Measurements from ENCODE around the gene POFUT1. TPM values are rescaled to one million over a fixed set of nuclear protein-coding genes. Genes with fewer than 3 reads are reported as not detected.
A peak's percentile ranks its signal among the peaks of the same experiment; 100 is the strongest.

The POFUT1 gene
- total RNA-seq, 1 donor from 2014 or later: 68.1 TPM

DNA sequence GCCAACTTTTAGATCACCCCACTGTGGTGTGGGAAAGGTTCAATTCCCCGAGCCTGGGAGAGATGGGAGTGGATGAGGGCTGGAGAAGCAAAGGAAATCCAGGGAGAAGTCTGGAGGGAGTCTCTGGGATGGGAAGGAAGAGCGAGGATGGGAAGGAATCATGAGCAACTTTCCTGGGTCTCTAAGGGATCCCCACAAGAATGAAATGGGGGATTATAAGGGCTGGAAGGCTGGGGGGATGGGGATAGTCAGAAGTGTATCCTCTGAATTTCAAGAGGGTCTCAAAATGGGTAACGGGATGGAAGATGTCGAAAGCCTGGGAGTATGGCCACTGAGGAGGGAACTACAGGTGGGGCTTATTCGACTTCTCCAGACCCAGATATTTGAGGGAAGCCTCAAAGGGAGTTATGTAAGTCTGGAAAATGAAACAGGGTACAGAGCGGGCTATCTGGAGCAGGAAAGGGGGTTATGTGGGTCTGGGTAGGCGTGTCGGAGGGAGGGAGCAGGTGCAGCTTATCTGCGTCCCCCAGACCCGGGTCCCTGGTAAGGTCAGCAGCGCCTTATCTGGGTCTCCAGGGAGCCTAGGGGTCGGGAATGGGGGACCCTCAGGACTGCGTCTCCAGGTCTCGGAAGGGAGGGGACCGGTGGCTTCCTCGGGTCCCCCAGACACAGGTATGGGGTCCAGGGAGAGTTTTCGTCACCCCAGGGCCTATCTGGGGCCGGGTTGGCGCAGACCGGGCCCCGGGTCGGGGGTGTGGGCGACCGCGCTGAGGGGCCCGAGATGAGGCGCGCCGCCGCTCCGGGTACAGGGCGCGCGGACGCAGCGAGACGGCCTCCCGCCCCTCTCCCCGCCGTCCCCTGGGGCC, 687 bp upstream of the POFUT1 start:
- no peaks in the 10 kb centered on the region for H3K27me3 Mint-ChIP-seq
- H3K4me3 Mint-ChIP-seq: peak overlapping the region; percentile 99
- intact Hi-C loops (cut with micrococcal nuclease): loop anchor here (1.0 to 5.0 kb wide), 4 partner anchors 151 to 610 kb away; partner anchors contain the start of genes ASXL1, BCL2L1 and MAPRE1
- peak overlapping the region; percentile 88 for H3K27ac Mint-ChIP-seq
- peaks cover 70% of the 10 kb centered on the region for H3K4me1 Mint-ChIP-seq
- H3K36me3 Mint-ChIP-seq (ENCODE audit: low read depth): peaks cover 74% of the 10 kb centered on the region
- no peaks in the 10 kb centered on the region for H3K9me3 Mint-ChIP-seq
- DNase-seq: no peak

DNA sequence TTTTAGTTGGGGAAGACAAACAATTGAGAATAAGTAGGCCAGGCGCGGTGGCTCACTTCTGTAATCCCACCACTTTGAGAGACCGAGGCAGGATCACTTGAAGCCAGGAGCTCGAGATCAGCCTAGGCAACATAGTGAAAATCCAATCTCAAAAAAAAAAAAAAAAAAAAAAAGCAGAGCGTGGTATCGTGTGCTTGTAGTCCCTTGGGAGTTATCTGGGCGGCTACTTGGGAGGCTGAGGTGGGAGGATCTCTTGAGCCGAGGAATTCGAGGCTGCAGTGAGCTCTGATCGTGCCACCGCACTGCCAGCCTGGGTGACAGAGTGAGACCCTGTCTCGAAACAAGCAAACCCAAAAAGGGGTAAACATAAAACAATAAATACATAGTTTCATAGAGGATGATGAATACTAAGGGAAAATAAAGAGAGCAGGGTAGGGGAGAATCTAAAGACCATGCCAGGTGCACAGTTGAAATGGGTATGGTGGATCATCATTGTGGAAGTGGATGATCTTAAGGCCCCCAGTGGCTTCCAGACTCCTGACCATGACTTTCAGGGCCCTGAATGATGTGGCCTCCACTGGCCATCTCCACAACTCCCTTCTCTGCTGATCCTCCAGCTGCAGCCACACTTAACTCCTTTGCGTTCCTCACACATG, 947 bp downstream of the POFUT1 start:
- DNase-seq: no peak
- H3K9me3 Mint-ChIP-seq: no peaks in the 10 kb centered on the region
- peak overlapping the region; percentile 91 for H3K4me3 Mint-ChIP-seq
- peak overlapping the region; percentile 91 for H3K27ac Mint-ChIP-seq
- intact Hi-C loops (cut with micrococcal nuclease): loop anchor here (5.0 kb wide), 3 partner anchors 329 to 609 kb away; partner anchors contain the start of genes BCL2L1 and MAPRE1
- no peaks in the 10 kb centered on the region for H3K27me3 Mint-ChIP-seq
- peaks cover 65% of the 10 kb centered on the region for H3K36me3 Mint-ChIP-seq (ENCODE audit: low read depth)
- peaks cover 58% of the 10 kb centered on the region for H3K4me1 Mint-ChIP-seq

DNA sequence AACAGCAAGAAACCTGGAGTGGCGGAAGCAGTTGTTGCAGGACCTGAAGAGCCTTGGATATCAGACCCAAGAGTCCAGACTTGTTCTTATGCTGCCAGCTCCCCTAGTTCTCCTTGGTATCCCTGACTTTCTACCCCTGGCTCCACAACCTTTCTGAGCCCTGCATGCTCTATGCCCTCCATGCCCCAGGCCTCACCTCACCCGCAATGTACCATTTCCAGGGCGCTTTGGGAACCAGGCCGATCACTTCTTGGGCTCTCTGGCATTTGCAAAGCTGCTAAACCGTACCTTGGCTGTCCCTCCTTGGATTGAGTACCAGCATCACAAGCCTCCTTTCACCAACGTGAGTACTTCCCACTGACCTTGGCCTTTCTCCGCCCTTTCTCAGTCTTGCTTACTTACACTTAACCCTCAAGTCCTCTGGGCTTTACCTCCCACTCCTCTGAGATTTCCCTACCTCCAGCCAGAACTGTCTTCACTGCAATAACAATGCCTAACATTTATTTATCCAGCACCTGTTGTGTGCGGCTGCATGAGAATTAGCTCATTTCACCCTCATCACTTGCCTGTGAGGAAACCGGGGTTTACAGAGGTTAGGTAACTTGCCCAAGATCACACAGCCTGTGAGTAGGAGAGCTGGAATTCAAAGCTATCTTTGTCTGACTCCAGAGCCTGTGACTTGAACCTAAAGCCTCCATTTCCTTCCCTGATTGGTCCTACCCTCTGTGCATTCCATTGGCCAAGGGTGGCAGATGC, 2.3 kb downstream of the POFUT1 start:
- Mint-ChIP-seq H3K4me3 (peak overlapping the region; percentile 91), H3K9me3 (no peaks in the 10 kb centered on the region), H3K27ac (peak overlapping the region; percentile 34), H3K27me3 (no peaks in the 10 kb centered on the region), H3K36me3 (ENCODE audit: low read depth) (peaks cover 70% of the 10 kb centered on the region), H3K4me1 (peaks cover 48% of the 10 kb centered on the region)
- no peak for DNase-seq
- intact Hi-C loops (cut with micrococcal nuclease): loop anchor here (5.0 kb wide), 3 partner anchors 327 to 607 kb away; partner anchors contain the start of genes BCL2L1 and MAPRE1

DNA sequence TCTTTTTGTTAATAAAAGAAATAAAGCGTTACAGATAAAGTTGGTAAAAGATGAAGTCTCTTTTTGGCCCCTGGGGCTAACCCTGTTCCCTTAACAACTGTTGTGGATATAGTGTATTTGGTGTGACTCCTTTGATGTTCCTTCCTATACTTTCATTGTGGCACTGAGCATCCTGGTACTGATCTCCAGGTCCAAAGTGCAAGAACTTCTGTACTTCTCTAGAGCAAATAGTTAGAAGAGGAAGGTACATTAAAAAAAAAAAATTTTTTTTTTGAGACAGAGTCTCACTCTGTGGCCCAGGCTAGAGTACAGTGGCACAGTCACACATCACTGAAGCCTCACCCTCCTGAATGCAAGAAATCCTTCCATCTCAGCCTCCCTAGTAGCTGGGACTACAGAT, 6.2 kb downstream of the POFUT1 start:
- Mint-ChIP-seq H3K27ac (no peak overlapping the region), H3K4me3 (no peak overlapping the region), H3K4me1 (peaks cover 35% of the 10 kb centered on the region), H3K9me3 (no peaks in the 10 kb centered on the region), H3K36me3 (ENCODE audit: low read depth) (peaks cover 81% of the 10 kb centered on the region), H3K27me3 (no peaks in the 10 kb centered on the region)
- no peak for DNase-seq
- intact Hi-C loops (cut with micrococcal nuclease): no loop called here

DNA sequence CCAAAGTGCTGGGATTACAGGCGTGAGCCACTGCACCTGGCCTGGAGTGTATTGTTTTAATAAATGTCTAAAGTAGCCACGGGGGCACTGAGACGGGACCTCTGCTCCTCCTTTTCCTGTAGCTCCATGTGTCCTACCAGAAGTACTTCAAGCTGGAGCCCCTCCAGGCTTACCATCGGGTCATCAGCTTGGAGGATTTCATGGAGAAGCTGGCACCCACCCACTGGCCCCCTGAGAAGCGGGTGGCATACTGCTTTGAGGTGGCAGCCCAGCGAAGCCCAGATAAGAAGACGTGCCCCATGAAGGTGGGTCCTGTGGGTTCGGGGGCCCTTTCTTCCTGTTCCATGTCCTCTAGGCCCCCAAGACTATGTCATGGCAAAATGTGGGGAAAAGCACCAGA, 7.5 kb downstream of the POFUT1 start:
- Mint-ChIP-seq H3K27ac (no peak overlapping the region), H3K36me3 (ENCODE audit: low read depth) (peaks cover 78% of the 10 kb centered on the region), H3K4me3 (no peak overlapping the region), H3K4me1 (peaks cover 22% of the 10 kb centered on the region), H3K9me3 (no peaks in the 10 kb centered on the region), H3K27me3 (no peaks in the 10 kb centered on the region)
- intact Hi-C loops (cut with micrococcal nuclease): no loop called here
- no peak for DNase-seq

DNA sequence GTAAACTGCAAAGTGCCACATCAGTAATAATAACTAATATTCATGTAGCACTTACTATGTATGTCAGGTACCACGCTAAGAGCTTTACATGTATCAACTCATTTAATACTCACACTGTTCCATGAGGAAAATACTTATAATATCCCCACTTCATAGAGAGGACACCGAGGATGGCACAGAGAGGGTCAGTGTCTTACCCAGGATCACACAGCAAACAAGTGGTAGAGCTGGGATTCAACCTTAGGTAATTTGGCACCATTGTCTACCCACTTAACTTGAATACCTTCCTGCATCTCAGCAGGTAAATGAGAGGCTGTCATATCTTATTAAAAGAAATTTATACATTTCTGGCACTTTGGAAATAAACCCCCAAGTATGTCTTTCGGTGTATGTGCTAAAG, 8.0 kb downstream of the POFUT1 start:
- H3K27ac Mint-ChIP-seq: peak overlapping the region; percentile 29
- intact Hi-C loops (cut with micrococcal nuclease): no loop called here
- no peak for DNase-seq
- H3K9me3 Mint-ChIP-seq: no peaks in the 10 kb centered on the region
- H3K4me1 Mint-ChIP-seq: peaks cover 17% of the 10 kb centered on the region
- H3K4me3 Mint-ChIP-seq: no peak overlapping the region
- peaks cover 76% of the 10 kb centered on the region for H3K36me3 Mint-ChIP-seq (ENCODE audit: low read depth)
- no peaks in the 10 kb centered on the region for H3K27me3 Mint-ChIP-seq

DNA sequence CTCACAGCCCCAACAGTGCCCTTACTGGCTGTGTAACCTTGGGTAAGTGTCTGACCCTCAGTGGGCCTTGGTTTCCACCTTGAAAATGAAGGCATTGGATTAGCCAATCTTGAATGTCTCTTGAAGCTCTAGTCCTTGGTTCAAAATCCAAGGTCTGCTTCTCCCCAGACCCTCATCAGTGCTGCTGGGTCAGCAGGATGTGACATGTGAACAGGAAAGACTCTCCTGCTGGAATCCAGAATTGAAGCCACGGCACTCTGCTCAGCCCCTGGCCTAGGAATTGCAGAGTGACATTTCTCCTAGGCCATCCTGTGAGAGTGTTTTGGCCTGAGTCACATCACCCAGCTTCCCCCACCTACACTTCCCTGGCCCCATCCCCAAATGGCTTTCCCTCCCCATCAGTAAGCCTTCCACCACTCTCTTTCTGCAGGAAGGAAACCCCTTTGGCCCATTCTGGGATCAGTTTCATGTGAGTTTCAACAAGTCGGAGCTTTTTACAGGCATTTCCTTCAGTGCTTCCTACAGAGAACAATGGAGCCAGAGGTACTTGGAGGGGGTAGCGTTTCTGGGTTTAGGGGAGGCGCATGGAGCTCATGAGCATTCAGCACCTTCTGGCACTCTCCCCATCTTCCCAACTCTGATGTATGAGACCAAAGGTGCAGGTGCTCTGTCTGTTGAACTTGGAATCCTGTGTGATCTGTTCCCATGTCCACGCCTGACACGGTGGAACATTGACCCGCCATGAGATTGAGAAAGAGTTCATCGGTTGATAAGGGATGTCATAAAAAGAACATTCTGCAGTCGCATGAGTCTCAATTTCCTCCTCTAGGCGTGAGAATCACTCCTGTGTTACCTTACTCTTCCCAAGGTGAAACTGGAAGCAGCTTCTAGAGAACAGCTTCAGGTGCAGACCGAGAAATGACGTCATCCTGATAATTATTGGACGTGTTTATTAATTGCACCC, 8.8 kb downstream of the POFUT1 start:
- peaks cover 79% of the 10 kb centered on the region for H3K36me3 Mint-ChIP-seq (ENCODE audit: low read depth)

DNA sequence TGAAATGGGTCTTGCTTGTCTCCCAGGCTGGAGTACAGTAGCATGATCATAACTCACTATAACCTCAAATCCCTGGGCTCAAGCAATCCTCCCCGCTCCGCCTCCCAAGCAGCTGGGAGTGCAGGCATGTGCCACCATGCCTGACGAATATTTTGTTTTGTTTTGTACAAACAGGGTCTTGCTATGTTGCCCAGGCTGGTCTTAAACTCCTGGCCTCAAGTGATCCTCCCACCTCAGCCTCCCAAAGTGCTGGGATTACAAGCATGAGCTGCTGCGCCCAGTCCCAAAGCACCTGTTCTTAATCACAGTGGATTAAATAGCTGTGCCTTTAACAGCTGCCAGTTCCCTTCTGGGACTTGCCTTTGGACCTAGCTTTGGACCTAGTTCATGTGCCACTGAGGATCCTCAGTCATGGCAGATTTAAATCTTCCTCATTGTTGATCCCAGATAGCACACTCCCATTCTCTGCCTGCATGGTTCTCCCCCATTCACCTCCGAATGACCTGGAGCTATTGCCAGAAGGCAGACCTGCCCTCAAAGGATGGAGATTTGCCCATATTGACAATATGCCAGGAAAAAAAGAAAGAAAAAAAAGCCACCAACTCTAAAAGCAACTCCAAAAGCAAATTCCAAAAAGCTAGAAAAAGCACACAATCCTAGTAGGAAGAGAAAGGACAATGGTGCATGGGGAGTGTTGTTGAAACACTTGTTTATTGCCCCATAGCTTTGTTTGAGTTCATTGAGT, 10.6 kb downstream of the POFUT1 start:
- peaks cover 4% of the 10 kb centered on the region for H3K4me1 Mint-ChIP-seq
- intact Hi-C loops (cut with micrococcal nuclease): no loop called here
- H3K27ac Mint-ChIP-seq: peak overlapping the region; percentile 22
- no peaks in the 10 kb centered on the region for H3K27me3 Mint-ChIP-seq
- peaks cover 77% of the 10 kb centered on the region for H3K36me3 Mint-ChIP-seq (ENCODE audit: low read depth)
- no peak overlapping the region for H3K4me3 Mint-ChIP-seq
- no peaks in the 10 kb centered on the region for H3K9me3 Mint-ChIP-seq
- no peak for DNase-seq

More for the DNA sequence above, 8.8 kb downstream of the POFUT1 start:
- Mint-ChIP-seq H3K27me3 (no peaks in the 10 kb centered on the region), H3K4me1 (peaks cover 12% of the 10 kb centered on the region), H3K4me3 (no peak overlapping the region), H3K9me3 (no peaks in the 10 kb centered on the region), H3K27ac (peak overlapping the region; percentile 29)
- DNase-seq: no peak
- intact Hi-C loops (cut with micrococcal nuclease): no loop called here

DNA sequence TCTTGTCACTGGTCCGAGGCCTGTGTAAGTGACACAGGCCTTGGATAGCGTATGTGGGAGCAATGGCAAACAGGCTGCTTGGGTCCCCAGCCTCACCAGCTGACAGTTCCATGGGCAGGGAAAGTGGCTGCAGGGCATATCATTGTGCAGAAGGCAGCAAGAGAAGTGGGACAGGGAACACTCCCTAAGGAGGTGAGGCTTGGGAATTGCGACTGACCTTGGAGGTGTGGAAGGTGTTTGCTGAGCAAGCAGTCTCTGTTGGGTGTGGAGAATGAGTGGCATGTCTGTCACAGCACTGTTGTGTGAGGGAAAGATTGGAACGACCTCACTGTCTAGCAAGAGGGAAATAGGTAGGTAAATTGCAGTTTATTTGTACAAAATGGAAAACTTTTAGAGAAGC, 16.8 kb downstream of the POFUT1 start:
- H3K36me3 Mint-ChIP-seq (ENCODE audit: low read depth): peaks cover 67% of the 10 kb centered on the region
- intact Hi-C loops (cut with micrococcal nuclease): no loop called here

DNA sequence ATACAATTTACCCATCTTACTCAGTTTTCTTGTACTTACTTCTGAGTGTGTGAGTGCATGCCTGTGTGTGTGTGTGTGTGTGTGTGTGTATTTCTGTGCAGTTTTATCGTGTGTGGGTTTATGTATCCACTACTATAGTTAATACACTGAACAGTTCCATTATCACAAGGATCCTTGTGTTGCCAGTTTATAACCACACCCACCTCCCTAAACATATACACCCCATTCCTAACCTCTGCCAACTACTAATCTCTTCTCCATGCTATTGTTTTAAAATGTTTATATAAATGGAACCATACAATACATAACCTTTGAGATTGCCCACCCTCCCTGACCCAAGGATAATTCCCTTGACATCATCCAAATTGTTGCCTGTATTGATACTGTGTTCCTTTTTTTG, 18.7 kb downstream of the POFUT1 start:
- intact Hi-C loops (cut with micrococcal nuclease): no loop called here
- Mint-ChIP-seq H3K27me3 (no peaks in the 10 kb centered on the region), H3K4me1 (peaks cover 10% of the 10 kb centered on the region), H3K27ac (no peak overlapping the region), H3K4me3 (no peak overlapping the region), H3K36me3 (ENCODE audit: low read depth) (peaks cover 63% of the 10 kb centered on the region), H3K9me3 (no peaks in the 10 kb centered on the region)
- DNase-seq: no peak

More for the DNA sequence above, 16.8 kb downstream of the POFUT1 start:
- H3K4me3 Mint-ChIP-seq: no peak overlapping the region
- H3K27me3 Mint-ChIP-seq: no peaks in the 10 kb centered on the region
- DNase-seq: no peak
- peaks cover 4% of the 10 kb centered on the region for H3K4me1 Mint-ChIP-seq
- peak overlapping the region; percentile 34 for H3K27ac Mint-ChIP-seq
- no peaks in the 10 kb centered on the region for H3K9me3 Mint-ChIP-seq

DNA sequence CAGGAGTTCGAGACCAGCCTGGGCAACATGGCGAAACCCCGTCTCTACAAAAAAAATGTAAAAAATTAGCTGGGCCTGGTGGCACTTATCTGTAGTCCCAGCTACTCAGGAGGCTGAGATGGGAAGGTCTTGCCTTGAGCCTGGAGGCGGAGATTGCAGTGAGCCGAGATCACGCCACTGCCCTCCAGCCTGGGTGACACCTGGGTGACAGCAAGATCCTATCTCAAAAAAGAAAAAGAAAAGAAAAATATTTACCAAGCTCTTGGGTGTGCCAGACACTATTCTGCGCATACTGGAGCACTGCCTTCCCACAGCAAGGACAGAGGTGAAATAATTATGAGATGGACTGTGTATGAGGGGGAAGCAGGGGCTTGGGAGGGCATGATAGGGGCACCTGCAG, 19.6 kb downstream of the POFUT1 start:
- Mint-ChIP-seq H3K36me3 (ENCODE audit: low read depth) (peaks cover 65% of the 10 kb centered on the region), H3K27ac (no peak overlapping the region), H3K9me3 (no peaks in the 10 kb centered on the region), H3K27me3 (no peaks in the 10 kb centered on the region), H3K4me3 (no peak overlapping the region), H3K4me1 (peaks cover 19% of the 10 kb centered on the region)
- no peak for DNase-seq
- intact Hi-C loops (cut with micrococcal nuclease): no loop called here

Data from activated CD4-positive, alpha-beta T cell treated with anti-CD3 and anti-CD28 coated beads, Interleukin-2, amount 10 ng/mL, durations not matched to agents 24 days and 14 days (primary cell).